ENCODE data around the gene CNDP2.
"Not testable (repeated sequence)": the region's sequence is repeated elsewhere in the genome, so short reads cannot be mapped to it uniquely, and the experiment has no call there.

The CNDP2 gene

DNA sequence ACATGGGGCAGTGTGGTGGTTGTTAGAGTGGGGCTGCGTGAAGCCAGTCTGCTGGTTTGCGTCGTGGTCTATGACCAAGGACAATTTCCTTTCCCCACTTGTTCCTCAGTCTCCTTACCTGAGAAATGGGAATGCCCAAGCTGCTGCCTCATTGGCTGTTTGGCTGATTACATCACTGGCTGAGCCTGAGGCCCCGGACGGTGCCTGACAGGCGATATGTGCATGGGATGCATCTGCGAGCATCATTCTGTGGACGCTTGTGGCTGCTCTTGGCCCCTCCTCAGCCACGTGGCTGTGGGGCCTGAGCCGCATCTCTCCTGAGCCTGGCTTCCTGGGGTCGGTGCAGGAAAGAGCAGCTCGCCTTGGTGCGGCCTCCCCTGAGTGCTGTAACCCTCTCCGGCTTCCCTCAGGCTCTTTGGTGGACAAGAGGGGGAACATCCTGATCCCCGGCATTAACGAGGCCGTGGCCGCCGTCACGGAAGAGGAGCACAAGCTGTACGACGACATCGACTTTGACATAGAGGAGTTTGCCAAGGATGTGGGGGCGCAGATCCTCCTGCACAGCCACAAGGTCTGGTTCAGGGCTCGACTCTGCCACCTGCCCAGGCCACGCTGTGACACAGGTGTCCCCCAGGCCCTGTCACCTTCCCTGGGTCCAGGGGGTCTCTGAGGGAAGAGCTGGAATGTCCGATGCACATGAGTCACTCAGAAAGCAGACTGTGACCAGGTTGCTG lies 17.2 kb downstream of the CNDP2 start:
- in situ Hi-C loops (cut with HindIII; ENCODE audit: low pct_ligation_motif_present, low pct_unique_long_range_greater_than_20kb, low sequenced_read_pairs), result no loop called here
- DNase-seq, result no peak

DNA sequence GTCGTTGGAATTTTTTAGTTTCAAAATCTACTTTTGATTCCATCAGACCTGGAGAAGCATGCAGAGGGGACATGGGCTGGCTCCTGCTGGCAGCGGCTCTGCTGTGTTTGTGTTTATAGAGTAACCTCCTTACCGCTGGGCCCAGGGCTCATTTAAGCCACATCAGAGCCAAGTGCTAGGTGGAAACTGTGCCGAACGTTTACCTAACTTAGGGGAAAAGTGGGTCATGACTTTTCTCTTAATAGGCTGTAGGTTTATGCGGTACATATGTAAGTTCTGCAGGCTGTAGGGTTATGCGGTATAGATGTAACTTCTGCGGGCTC lies 17.7 kb downstream of the CNDP2 start:
- in situ Hi-C loops (cut with HindIII; ENCODE audit: low pct_ligation_motif_present, low pct_unique_long_range_greater_than_20kb, low sequenced_read_pairs), result no loop called here
- DNase-seq, result no peak

DNA sequence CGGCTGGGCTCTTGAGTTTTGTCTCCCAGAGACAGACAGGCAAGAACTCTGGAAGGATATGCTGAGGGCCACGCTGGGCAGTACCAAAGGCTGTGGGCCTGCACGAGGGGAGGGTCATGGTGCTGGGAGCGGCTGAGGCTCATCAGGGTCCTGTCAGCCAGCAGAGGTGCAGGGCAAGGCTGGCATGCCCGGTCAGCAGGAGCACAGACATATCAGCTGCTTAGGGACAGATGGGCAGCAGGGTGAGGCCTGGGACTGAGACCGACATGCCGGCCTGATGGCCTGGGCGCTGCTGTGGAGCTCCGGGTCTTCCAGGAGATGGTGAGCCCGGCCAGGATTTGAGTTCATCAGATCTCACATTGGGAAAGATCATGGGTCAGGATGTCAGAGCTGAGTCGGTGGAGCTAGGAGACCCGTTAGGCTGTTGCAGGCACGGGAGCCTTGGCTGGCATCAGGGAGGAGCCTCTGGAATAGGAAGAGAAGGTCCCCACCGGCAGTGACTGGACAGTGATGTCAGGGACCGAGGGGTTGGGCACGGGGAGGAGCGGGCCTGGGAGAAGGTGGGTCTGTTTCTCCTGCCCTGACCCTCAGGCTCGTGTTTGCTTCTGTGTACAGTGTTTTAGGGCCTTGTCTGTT lies 18.8 kb downstream of the CNDP2 start:
- in situ Hi-C loops (cut with HindIII; ENCODE audit: low pct_ligation_motif_present, low pct_unique_long_range_greater_than_20kb, low sequenced_read_pairs), result no loop called here
- DNase-seq, result no peak

DNA sequence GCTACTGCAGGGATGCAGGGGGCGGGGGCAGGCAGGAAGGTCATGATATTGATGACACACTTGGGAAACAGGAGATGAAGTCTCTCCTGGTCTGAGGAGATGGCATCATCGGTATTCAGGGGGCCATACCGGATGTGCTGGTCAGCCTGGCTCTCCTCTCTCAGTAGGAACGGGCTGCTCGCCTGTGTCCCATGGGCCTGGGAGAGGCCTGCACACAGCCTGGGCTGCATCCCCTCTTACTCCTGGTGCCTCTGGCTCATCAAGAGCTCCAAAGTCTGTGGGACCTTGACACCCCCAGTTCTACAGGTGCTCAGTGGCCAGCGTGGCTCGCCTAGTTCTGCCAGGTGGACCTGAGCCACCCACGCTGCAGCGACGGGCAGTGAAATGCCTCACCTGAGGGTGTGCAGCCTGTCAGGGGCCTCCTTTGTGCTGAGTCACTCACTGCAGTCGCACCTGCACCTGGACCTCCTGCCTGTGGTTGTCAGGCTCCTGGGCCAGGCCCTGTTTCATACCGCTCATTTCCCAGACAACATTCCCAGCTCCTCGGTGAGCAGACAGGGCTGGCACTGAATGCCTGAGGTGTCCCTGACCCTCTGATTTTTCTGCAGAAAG lies 19.6 kb downstream of the CNDP2 start:
- in situ Hi-C loops (cut with HindIII; ENCODE audit: low pct_ligation_motif_present, low pct_unique_long_range_greater_than_20kb, low sequenced_read_pairs), result no loop called here
- no peak for DNase-seq

DNA sequence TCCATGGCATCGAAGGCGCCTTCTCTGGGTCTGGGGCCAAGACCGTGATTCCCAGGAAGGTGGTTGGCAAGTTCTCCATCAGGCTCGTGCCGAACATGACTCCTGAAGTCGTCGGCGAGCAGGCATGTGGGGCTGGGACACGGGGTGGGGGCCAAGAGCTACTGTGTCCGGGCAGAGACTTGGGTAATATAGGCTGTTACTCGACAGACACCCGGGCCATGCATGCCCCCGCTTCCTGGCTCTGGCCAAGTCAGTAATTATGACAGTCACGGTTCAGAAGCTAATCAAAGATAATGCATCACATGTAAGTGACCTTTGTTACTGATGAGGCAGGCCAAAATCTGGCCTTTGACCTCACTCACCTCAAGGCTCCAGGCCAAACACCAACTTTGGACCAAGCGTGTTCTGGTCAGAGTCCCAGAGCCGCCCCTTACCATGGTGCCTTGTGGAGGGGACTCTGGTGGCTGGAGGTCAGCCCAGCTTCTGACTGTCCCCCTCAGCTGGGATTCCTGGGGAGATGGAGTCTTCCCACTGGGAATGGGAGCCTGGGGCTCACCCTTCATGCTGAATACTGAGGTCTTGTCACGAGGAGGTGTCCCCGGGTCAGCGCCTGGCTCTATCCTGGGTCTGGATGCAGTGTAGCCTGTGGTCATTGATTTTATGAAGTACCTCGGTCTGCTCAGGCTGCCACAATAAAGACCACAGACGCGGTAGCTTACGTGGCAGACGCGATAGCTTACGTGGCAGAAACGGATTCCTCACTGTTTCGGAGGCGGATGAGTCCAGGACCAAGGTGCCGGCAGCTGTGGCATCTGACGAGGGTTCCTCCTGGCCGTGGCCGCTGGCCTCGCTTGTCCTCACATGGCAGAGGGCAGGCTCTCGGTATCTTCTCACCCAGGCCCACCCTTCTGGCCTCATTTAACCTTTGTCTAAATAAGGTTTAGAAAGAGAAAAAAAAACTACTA lies 20.4 kb downstream of the CNDP2 start:
- no peak for DNase-seq
- in situ Hi-C loops (cut with HindIII; ENCODE audit: low pct_ligation_motif_present, low pct_unique_long_range_greater_than_20kb, low sequenced_read_pairs), result no loop called here

DNA sequence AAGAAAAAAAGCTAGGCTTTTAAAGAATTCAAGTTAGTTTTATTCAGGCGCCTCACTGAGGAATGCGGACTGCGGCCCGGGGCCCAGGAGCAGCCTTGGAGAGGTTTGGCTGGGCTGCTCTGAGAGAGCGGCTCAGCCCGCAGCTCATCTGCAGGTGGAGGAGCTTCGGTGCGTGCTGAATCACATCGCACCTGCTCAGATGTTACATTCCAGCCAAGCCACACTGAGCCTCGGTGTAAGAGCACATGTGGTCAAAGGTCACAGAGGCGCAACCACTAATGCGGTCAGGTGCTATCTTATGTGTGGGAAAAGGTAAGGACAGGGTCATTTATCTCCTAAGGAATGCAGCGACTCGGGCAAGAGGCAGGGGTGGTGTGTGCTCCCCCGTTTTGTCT lies 21.1 kb downstream of the CNDP2 start:
- in situ Hi-C loops (cut with HindIII; ENCODE audit: low pct_ligation_motif_present, low pct_unique_long_range_greater_than_20kb, low sequenced_read_pairs), result no loop called here
- DNase-seq, result no peak

DNA sequence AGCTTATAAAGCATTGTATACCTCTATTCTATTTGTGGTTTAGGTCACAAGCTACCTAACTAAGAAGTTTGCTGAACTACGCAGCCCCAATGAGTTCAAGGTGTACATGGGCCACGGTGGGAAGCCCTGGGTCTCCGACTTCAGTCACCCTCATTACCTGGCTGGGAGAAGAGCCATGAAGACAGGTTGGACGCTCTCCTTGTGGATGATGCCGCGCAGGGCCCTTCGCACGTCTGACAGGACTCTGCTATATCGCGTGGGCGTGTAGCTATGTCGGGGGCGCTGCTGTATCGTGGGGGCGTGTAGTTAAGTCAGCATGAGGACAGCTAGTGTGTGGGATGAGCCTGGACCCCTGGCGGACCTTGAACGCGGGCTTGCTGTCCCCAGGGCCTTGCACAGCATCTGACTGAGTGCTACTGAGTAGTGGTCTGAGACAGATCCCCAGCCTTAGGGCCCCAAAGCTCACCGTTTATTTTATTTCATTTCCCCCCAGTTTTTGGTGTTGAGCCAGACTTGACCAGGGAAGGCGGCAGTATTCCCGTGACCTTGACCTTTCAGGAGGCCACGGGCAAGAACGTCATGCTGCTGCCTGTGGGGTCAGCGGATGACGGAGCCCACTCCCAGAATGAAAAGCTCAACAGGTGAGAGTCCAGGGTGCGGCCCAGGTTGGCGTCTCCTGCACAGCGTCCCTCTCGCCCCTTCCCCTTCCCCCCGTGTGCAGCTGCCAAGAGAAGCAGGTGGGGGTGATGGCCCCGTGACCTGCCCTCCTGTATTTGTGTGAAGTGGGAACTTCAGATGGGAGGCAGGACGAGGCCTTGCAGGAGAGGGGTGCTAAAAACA lies 22.5 kb downstream of the CNDP2 start:
- in situ Hi-C loops (cut with HindIII; ENCODE audit: low pct_ligation_motif_present, low pct_unique_long_range_greater_than_20kb, low sequenced_read_pairs), result no loop called here
- no peak for DNase-seq

DNA sequence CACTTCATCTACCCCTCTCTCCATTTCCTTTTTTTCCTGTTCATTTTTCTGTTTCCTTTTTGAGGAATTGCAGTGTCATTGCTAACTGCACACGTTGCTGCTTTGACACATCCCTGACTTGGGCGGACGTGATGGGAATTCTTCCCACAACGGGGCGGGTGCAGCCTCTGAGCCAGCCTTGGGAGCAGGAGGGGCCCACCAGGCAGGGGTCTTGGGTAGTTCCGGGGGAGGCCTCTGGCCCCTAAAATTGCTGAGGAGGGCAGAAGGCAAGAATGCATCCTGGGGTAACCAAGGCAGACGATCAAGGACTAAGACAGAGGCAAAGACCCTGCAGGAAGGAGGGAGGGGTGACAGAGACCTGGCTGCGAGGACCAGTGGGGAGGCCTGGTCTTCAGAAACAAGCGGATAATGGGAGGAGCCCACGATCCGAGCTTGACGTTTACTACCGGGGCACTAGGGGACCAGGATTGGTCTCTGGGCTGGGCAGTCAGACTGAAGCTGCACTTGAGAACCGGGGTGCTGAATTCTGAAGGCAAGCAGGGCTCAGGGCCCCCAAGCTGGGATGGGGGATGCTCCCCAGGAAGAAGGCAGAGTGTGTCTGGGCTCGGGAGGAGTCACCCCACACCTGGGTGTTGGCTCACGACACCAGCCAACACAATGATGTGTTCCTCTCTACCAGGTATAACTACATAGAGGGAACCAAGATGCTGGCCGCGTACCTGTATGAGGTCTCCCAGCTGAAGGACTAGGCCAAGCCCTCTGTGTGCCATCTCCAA lies 23.3 kb downstream of the CNDP2 start:
- DNase-seq, result no peak
- in situ Hi-C loops (cut with HindIII; ENCODE audit: low pct_ligation_motif_present, low pct_unique_long_range_greater_than_20kb, low sequenced_read_pairs), result no loop called here

DNA sequence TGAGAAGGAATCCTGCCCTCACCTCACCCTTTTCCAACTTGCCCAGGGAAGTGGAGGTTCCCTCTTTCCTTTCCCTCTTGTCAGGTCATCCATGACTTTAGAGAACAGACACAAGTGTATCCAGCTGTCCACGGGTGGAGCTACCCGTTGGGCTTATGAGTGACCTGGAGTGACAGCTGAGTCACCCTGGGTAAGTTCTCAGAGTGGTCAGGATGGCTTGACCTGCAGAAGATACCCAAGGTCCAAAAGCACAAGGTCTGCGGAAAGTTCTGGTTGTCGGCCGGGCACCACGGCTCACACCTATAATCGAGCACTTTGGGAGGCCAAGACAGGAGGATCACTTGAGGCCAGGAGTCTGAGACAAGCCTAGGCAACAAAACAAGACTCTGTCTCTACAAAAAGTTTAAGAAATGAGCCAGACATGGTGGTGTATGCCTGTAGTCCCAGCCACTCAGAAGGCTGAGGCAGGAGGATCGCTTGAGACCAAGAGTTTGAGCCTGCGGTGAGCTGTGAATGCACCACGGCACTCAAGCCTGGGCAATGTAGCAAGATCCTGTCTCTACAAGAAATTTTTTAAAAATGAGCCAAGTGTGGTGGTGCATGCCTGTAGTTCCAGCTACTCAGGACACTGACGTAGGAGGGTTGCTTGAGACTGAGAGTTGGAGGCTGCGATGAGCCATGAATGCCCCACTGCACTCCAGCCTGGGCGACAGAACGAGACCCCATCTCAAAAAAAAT lies 24.1 kb downstream of the CNDP2 start:
- DNase-seq, result no peak

DNA sequence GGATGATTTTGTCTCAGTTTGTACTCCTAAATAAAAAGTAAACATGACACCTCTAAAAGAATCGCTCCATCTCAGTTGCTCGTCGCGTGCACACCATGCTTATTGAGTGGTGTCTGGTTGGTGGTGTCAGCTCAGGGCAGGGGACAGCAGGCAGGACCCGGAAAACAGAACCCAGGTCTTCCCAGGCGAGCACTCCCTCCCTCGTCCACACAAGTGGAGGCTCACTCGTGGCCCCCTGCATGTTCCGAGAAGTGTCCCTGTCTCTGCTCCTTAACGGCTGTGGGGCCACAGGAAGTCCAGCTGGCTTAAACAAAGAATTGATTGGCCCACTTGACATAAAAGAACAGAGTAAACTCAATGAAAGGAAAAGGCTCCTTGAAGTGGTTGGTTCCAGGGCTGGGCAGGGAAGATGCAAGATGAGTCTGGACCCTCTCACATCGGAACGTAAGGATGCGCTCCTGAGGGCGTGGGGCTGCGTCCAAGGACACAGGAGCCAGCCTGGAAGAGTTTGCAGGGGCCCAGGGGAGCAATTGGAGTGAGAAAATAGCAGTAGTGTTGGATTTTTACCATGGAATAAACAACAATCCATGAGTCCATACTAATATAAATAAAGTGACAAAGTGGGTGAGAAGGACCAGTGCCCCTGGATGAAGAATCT lies 25.0 kb downstream of the CNDP2 start:
- no peak for DNase-seq
- in situ Hi-C loops (cut with HindIII; ENCODE audit: low pct_ligation_motif_present, low pct_unique_long_range_greater_than_20kb, low sequenced_read_pairs), result no loop called here

More for the DNA sequence above, 24.1 kb downstream of the CNDP2 start:
- in situ Hi-C loops (cut with HindIII; ENCODE audit: low pct_ligation_motif_present, low pct_unique_long_range_greater_than_20kb, low sequenced_read_pairs), result no loop called here

DNA sequence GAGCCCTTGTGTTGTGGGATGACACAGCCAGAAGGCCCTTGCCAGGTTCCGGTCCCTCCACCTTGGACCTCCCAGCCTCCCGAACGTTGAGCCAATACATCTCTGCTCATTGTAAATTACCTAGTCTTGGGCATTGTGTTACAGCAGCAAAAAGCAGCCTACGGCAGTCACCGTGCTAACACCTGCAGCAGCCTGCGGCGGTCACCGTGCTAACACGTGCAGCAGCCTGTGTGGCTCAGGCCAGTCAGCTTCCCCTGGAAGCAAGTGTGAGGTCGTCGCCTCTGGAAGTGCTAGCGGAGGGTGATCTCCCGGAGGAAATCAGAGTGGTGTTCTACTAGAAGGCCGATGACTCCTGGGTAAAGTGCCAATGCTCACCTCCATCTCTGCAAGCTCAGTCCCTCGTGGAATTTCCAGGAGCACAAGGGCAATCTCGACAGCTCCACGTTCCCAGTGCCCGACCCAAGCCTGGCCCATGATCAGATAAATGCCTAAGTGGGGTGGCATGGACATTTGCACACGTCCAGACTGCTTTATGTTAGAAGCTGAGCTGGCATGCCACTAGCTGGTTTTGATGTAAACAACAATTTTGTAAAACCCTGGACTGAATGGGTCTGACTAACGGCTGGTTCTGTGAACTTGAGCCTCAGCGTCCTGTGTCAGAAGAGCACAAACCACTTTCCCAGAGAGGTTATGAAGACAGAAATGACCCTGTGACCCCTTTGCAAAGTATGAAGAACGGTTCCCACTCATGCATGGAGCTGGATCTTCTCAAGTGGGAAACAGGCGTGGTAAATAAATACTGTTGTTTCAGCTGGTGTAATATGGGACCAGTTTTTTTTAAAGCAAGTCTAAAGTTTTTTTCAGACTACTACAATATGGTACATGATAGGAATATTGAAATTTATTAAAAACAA lies 26.7 kb downstream of the CNDP2 start:
- DNase-seq, result no peak
- in situ Hi-C loops (cut with HindIII; ENCODE audit: low pct_ligation_motif_present, low pct_unique_long_range_greater_than_20kb, low sequenced_read_pairs), result no loop called here

DNA sequence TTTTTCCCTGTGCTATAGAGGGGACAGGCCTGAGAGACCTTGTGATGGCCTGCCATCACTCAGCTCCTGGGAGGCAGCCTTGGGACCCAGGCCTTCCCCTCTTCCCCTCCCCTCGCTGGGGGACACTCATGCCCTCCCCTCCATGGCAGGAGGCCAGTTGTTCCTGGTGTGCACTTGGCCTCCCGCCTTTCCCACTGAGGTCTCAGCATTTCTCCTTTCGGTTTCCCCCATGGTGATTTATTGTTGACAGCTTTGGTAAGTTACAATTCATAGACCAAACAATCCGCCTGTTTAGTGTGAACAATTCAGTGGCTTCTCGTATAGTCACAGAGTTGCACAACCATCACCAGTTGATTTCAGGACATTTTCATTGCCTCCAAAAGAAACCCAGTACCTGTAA lies 27.9 kb downstream of the CNDP2 start:
- DNase-seq, result no peak
- in situ Hi-C loops (cut with HindIII; ENCODE audit: low pct_ligation_motif_present, low pct_unique_long_range_greater_than_20kb, low sequenced_read_pairs), result no loop called here

DNA sequence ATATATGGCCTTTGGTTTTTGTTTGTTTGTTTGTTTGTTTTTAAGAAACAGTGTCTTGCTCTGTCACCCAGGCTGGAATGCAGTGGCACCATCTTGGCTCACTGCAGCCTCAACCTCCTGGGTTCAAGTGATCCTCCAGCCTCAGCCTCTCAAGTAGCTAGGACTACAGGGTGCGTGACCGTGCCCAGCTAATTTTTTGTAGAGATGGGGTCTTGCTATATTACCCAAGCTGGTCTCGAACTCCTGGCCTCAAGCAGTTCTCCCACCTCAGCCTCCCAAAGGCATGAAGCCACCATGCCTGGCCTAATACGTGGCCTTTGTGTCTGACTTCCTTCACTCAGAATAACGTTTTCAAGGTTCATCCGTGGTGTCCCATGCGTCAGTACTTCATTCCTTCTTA lies 28.8 kb downstream of the CNDP2 start:
- in situ Hi-C loops (cut with HindIII; ENCODE audit: low pct_ligation_motif_present, low pct_unique_long_range_greater_than_20kb, low sequenced_read_pairs); DNase-seq: not testable (repeated sequence)

DNA sequence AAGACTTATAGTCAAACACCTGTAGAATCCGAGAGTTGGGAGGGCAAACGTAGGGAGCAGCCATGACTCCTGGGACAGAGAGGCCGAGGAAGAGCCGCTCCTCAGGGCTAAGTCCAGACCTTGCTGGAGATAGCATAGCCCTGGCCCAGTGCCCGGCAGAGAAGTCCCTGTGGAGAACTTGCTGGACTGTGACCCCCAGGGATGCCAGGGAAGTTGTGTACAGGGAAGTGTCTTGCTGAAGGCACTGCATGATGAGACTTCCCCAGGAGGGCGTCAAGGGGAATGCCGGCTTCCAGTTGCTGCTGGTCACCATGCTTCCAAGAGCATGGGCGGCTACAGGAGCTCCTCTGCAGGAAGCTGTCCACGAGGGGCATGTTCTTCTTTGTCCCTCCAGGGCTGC lies 29.6 kb downstream of the CNDP2 start:
- DNase-seq, result no peak
- in situ Hi-C loops (cut with HindIII; ENCODE audit: low pct_ligation_motif_present, low pct_unique_long_range_greater_than_20kb, low sequenced_read_pairs), result no loop called here

DNA sequence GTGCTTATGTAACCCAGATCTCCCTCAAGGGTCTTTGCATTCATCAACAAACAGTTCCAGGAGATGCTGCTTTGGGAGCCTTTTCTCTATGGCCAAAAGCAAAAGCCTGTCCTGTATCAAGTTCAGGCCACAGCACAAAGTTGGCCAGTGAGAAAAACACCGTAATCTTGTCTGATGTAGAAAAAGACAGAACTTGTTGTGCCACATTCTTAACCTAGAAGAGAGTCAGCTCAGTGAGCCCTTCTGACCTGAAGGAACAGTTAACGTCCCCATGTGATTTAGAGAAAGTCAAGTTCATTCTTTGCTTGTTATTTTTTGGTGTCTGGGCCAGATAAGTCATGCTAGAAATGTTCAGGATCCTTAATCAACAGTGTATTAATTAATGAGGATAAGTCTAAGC lies 30.3 kb downstream of the CNDP2 start:
- in situ Hi-C loops (cut with HindIII; ENCODE audit: low pct_ligation_motif_present, low pct_unique_long_range_greater_than_20kb, low sequenced_read_pairs), result no loop called here
- DNase-seq, result no peak

DNA sequence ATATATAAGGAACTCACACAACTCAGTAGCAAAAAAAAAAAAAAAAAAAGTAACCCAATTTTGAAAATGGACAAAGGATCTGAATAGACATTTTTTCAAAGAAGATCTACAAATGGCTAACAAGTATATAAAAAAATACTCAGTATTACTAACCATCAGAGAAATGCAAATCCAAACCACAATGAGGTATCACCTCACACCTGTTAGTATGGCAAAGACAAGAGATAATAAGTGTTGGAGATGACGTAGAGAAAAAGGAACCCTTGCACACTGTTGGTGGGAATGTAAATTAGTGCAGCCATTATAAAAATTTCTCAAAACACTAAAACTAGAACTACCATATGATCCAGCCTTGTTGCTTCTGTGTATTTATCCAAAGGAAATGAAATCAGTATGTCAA lies 32.3 kb downstream of the CNDP2 start:
- in situ Hi-C loops (cut with HindIII; ENCODE audit: low pct_ligation_motif_present, low pct_unique_long_range_greater_than_20kb, low sequenced_read_pairs), result no loop called here
- no peak for DNase-seq

Data from ACHN (cell line).